Bronchial epithelial cell (primary cell): ENCODE measurements around the gene NTM. TPM values are rescaled to one million over a fixed set of nuclear protein-coding genes. Genes with fewer than 3 reads are reported as not detected.

Experiments
- DNase-seq: peaks from one replicate; pipeline ENCODE4 v3.0.0-alpha.2; 2010; ENCODE audit warnings: low read depth
- FAIRE-seq: peaks from 2 replicates; lab custom pipeline; 2011; peaks lifted over from hg19 to GRCh38; lab: Jason Lieb, UNC
- H3K27me3 ChIP-seq: 2 replicates; pipeline ENCODE4 v1.5.1; 2011; ENCODE audit warnings: low read length; ENCODE audit not compliant: control insufficient read depth, insufficient read depth
- H3K36me3 ChIP-seq: 2 replicates; pipeline ENCODE4 v1.5.1; 2011; ENCODE audit warnings: low read length; ENCODE audit not compliant: control insufficient read depth, insufficient read depth
- H3K4me3 ChIP-seq: 2 replicates; pipeline ENCODE4 v1.5.1; 2011; ENCODE audit warnings: mild to moderate bottlenecking, low read depth, low read length, control low read depth
- CTCF ChIP-seq: IDR thresholded peaks from 2 replicates; pipeline ENCODE4 v1.5.1; 2011; ENCODE audit warnings: mild to moderate bottlenecking, moderate library complexity, low read length, control low read depth, inconsistent platforms; ENCODE audit not compliant: insufficient read depth, severe bottlenecking
- total RNA-seq: library from RNA; depleted of rRNA; stranded (reverse); fragments of >200 nt; gene quantifications from 2 replicates; pipeline ENCODE4 v1.2.1, GENCODE V29; 2014

NTM gene
- total RNA-seq, 1 donor from 2014 or later: 4.2 TPM

DNA sequence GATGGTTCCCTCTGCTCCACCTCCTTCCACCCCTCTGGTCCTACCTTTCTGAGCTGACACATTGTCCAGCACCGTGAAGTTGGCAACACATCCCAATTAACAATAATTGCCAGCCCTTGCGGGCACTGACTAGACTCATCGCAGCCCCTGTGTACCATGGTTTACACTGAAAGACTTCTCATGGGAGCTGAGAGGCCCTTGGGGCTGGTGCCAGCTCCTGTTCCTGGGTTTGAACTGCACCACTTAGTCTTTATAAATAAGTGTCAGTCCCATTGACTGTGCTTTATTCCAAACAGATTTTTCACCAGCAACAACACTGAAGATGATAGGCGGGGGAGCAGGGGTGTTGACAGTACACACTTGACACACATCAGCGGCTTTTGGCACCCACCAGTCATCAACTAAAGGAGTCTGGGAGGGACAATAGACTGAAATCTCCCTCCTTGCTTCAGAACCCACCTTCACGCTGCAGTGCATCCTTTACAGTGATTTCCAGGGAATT lies 447.3 kb downstream of the NTM start:
- no peak for DNase-seq
- no peak overlapping the region for H3K4me3 ChIP-seq
- no peak for TF ChIP-seq CTCF
- FAIRE-seq: no peak
- H3K27me3 ChIP-seq: peaks cover 1% of the 10 kb centered on the region
- no peaks in the 10 kb centered on the region for H3K36me3 ChIP-seq

- no peak for DNase-seq
- Histone ChIP-seq H3K27me3 (peaks cover 2% of the 10 kb centered on the region), H3K4me3 (no peak overlapping the region), H3K36me3 (no peaks in the 10 kb centered on the region)
- FAIRE-seq: no peak
- no peak for TF ChIP-seq CTCF
Measured at GRCh38 chr11:131819865-131820264, 449.4 kb downstream of the NTM start.

DNA sequence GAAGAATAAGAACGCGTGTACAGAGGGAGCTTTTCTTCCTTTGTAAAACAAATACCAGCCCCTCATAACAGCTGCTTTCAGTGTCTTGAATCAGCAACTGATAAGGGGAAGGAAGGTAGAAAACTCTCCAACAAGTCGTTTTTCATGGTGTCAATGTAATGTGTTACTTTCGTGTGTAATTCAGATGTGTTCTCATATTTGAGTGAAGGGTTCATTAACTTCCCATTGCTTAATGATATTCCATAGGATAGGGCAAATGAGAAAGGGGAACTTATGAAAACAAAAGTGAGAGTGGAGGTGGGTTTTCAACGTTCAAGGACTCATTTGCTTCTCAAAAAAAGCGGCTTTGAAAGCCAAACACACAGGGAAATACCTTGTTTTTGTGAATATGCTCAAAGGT lies 452.1 kb downstream of the NTM start:
- TF ChIP-seq CTCF: no peak
- Histone ChIP-seq H3K4me3 (no peak overlapping the region), H3K27me3 (peaks cover 2% of the 10 kb centered on the region), H3K36me3 (no peaks in the 10 kb centered on the region)
- FAIRE-seq (no peak), DNase-seq (no peak)

DNA sequence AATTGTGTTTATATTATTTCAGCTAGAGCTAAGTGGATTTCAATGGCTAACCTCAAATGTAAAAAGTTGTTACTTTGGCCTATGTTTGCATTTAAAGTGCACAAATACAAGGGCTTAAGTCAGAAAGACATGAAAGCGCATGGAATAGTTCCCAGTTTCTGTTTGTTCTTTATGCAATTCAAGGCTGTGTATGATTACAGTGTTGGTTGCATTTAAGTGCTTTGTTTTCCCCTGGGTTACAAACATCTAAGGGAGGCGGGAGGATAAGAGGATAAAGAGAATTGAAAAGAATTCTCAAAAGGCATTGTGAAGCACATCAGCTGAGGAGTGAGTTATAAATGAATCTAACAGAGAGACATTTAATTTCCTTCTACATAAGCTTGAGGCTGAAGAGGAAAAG lies 453.4 kb downstream of the NTM start:
- no peak for DNase-seq
- H3K36me3 ChIP-seq: no peaks in the 10 kb centered on the region
- no peak for TF ChIP-seq CTCF
- FAIRE-seq: no peak
- H3K4me3 ChIP-seq: no peak overlapping the region
- peaks cover 2% of the 10 kb centered on the region for H3K27me3 ChIP-seq

DNA sequence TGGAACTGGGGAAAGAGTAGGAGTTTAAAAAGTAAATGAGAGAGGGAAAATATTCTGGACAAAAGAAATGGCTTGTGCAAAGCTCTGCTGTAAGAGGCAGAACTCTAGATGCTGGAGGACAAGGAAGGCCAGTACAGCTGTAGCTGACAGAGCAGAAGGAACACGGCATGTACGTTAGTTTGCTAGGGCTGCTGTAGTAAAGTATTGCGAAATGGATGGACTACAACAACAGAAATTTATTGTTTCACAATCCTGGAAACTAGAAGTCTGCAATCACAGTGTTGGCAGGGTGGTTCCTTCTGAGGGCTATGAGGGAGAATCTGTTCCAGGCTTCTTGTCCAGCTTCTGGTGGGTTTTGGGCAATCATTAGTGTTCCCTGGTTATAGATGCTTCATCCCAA lies 454.4 kb downstream of the NTM start:
- TF ChIP-seq CTCF: no peak
- Histone ChIP-seq H3K36me3 (no peaks in the 10 kb centered on the region), H3K27me3 (peaks cover 2% of the 10 kb centered on the region), H3K4me3 (no peak overlapping the region)
- DNase-seq (peak; percentile 12), FAIRE-seq (no peak)

GRCh38 chr11:131827430-131827829 lies 457.0 kb downstream of the NTM start:
- no peak for TF ChIP-seq CTCF
- no peaks in the 10 kb centered on the region for H3K36me3 ChIP-seq
- FAIRE-seq (no peak), DNase-seq (no peak)
- H3K4me3 ChIP-seq: no peak overlapping the region
- H3K27me3 ChIP-seq: peaks cover 2% of the 10 kb centered on the region
